Stimulated activated CD8-positive, alpha-beta memory T cell treated with anti-CD3 and anti-CD28 coated beads, Interleukin-2, amount 100 ng/mL, for 1 hour (primary cell): ENCODE results near the gene RPS6KA4.
"Not testable (repeated sequence)": the region's sequence is repeated elsewhere in the genome, so short reads cannot be mapped to it uniquely, and the experiment has no call there.

Experiments used
- DNase-seq, 2 donors: peaks; one replicate each; pipeline ENCODE4 v3.0.0-alpha.2; 2020; ENCODE audit warnings: low read depth in 2 of 2

Gene RPS6KA4

DNA sequence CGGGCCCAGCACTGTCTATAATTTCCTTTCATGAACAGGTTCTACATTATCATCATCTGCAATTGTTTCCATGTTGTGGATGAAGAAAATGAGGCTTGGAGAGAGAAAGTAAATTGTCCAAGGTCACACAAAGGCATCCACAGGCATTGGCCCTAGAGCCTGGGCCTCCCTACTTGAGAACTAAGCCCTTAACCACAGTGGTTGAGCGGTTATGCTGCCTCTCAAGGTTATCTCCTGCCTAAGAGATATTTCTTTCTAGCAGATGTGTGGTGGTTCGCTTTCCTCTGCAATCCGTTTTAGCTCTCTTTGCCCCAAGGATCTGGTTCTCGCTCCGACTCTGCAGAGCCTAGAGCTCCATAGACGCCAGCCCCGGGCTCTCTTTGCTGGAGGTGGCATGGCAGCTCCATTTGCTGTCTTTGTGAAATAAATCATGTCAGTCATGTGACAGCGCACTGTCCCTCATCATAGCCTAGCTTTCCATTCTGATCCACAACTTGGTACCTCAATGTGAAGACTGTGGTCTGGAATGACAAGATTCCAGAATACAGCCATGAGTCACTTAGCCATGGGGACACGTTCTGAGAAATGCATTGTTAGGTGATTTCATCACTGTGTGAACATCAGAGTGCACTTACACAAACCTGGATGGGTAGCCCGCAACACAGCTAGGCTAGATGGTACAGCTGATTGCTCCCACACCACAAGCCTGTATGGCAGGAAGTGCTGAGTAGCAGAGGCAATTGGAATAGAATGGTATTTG, 27.2 kb downstream of the RPS6KA4 start:
- DNase-seq, result no peak

DNA sequence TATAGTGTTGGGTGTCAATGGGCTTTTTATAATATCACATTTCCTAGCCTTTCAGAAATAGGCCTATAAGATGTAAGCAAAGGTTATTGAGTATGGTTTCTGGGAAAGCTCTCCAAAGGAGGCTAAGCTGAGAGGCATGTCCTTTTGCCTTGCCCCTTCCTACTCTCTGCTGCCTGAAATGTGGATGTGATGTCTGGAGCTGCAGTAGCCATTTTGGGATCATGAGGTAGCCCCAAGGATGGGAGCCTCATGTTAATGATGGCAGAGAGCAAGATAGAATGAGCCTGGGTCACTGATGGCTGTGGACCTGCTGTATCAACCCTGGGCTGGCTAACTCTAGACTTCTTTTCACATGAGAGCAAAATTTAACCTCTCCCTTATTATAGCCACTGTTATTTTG, 29.0 kb downstream of the RPS6KA4 start:
- no peak for DNase-seq

DNA sequence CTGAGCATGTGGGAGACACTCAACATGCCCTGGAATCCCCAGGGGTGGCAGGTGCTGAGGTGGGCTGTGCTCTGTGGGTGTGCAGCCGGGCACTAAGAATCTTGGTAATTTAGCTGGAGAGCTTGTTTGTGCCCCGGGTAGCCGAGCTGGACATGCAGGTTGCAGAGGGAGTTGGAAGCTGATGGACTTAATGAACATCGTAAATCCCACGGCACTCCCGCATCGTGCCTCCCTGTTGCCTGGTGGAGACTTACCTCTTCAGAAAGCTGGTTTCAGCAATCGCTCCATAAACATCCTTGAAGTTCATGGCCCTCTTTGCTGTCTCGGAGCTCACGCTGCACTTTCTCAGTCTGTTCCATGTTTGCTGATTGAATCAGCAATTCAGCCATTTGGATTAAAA, 29.9 kb downstream of the RPS6KA4 start:
- DNase-seq, result no peak

DNA sequence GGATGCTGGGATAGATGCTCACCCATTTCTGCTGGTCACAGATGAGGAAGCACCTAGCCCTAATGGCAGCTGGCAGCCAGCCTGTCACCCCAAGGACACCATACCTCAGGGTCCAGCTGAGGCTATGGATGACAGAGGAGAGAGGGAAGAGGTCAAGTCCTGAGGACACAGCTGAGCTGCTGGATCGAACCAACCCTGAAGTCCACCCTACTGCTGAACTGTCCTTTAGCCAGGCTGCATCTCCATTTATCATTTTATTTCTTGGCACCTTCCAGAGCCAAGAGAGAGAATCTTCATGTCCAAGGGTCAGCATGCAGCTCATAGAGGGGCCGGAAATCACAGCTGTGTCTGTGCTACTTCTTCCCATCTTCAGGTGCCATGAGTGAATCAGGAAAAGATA, 30.9 kb downstream of the RPS6KA4 start:
- no peak for DNase-seq

DNA sequence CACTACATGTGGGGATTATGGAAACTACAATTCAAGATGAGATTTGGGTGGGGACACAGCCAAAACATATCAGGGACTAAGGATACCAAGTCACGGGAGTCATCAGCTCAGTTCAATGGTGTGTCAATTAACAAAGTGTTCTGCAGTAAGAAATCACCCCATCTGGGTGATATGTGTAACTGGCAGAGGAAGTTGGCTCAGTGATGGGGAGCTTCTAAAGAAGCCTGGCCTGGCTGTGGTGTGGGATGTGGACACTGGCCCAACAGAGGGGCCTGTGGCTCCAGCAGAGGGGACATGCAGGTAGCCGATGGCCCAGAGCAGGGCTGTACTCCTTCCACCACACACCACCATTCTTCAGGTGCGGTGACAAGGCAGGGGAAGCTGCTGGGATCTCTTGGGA, 31.6 kb downstream of the RPS6KA4 start:
- no peak for DNase-seq

DNA sequence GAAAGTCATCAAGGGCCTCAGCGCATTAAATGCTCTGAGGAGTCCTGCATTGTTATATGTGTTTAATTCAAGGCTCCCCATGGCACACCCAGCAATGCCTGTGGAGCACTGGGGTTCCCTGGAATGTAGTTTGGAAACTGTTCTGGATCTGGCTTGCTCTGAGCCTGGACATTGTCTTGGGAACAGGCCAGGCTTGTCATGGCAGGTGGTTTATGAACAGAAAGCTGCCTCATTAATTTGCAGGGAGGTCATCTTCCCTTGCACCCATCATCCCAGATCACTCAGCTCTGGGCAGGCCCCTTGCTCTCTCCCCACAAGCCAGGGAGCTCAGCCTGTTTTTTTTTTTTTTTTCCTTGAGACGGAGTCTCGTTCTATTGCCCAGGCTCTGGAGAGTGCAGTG, 32.9 kb downstream of the RPS6KA4 start:
- no peak for DNase-seq

DNA sequence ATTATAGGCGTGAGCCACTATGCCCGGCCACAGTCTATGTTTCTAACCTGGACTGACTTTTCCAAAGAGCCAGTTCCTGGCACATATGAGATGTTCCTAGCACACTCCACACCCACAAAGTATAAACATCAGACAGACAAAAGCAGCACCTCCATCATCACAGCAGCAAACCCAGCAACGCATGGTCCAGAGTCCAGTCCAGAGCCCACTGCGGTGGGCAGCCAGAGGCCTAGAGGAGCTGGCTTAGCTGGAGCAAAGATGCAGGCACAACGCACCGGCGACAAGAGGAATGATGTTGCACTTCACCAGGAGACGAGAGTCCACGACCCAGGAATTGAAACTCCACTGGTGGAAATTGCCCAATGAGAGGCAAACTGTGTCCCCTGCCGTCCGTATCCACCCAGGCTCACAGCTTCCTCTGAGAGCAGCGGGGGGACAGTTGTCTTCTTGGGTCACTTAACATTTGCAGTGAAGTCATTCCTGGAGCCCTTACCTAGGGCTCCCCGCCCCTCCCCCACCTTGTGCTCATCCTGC, 36.6 kb downstream of the RPS6KA4 start:
- DNase-seq, result no peak

DNA sequence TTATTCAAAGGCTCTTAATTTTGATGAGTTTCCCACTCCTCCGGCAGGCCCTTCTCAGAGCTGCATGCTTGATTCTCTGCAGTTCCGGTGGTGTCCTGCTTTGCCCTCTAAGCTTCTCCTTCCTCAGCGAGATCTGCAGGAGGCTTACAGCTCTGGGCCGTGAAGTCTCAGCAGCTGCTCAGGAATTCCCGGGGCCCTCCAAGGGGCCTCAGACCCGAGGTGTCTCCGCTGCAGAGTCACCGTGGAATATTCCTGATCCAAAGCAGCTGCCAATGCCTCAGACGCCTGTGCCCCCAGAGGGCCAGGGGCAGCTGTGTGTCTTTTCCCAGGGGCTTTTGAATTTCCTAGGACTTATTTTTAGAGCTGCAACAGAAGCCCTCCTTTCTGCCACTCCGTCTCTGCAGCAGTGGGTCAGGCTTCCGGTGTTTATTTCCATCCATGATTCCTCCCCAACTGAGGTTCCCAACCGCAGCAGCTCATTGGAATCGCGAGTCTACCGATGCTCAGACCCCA, 37.2 kb downstream of the RPS6KA4 start:
- DNase-seq, result no peak

DNA sequence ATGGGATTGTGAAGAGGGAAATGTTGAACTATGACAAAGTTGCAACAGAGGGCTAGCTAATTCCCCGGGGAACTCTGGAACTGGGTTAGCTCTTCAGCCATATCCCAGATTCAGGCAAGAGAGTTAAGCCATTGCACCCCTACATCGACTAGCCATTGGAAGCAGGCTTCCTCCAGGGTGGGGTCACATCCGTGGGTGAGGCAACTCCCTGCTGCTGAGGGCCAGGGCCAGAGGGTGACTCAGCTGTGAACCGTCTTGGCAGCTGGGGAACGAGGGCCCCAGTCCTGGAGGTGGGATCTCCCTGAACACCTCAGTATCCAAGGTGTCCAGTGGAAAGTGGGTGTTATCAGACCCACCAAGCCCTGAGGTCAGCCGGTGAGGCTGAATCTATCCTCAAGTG, 41.1 kb downstream of the RPS6KA4 start:
- no peak for DNase-seq

DNA sequence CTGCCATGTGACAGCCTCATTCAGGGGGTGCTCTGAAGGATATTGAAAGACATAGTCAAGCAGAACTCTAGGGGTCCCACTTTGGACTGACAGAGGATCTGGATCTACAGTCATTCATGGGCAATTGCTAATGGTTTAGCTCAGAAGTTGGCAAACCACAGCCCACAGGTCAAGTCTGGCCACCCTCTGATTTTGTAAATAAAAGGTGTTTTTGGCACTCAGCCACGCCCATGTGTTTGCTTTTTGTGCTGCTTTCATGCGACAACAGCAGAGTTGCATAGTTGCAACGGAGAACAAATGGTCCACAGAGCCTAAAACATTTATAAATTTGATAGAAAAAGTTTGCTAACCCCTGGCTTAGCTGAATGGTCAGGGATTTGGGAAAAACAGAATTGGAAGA, 41.7 kb downstream of the RPS6KA4 start:
- no peak for DNase-seq

DNA sequence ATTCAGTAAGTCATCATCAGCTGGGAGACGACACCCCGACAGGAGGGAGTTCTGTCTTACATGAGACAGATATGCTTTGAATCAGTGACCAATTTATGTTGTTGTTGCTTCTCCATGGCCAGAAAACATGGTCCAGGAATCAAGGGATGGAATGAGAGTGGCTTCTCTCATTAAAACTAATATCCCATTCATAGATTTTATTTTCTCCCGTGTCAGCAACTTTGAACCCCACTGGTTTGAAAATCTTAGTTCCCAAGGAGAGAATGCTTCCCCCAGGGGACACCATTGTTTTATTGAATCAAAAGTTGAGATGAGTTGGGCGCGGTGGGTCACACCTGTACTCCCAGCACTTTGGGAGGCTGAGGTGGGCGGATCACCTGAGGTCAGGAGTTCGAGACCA, 42.8 kb downstream of the RPS6KA4 start:
- no peak for DNase-seq

DNA sequence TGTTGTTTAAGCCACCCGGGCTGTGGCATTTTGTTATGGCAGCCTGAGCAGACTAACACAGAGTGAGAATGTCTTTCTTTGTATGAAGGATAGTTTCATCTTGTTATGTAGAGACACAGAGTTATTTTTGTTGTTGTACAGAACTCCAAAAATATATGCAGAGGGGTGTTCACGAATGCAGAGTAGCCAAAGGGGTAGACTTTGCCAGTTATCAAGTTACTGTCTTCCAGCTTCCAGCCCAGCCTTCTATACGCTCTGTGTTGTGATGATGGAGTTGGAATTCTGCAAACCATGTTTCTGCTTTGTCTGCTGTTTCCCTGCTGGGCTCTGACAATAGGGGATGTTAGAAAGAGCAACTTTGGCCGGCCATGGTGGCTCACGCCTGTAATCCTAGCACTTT, 44.1 kb downstream of the RPS6KA4 start:
- DNase-seq, result no peak

DNA sequence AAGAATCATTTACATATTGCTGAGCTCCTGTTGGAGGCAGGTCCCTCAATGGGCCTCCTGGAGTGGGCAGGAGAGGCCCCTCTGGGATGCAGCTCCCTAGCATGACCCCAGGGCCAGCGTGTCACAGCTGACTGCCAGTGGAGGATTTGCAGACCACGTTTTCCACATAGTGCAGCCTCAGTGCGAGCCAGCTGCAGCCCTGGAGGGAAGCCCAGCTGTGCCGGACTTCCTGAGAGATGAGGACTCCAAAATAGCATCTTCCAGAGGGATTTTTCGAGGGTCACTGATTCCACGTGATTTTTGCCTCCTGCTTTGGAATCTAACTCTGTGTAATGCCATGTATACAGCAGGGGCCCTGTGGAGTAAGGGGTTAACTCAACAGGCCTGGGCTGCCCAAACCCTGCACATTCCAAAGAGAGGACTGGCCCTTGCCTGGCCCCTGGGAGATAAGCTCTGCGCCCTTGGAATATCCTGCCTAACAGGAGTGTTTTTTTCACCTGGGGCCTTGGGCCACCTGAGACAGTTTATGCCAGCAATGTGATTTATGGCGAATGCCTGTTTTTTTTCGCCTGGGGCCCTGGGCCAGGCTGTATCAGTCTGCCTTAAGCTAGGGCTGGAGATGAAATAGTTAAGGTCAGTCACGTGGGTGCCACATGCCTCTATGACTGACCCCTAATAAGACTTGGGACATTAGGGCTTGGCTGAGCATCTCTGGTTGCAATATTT, 47.4 kb downstream of the RPS6KA4 start:
- DNase-seq, result no peak

DNA sequence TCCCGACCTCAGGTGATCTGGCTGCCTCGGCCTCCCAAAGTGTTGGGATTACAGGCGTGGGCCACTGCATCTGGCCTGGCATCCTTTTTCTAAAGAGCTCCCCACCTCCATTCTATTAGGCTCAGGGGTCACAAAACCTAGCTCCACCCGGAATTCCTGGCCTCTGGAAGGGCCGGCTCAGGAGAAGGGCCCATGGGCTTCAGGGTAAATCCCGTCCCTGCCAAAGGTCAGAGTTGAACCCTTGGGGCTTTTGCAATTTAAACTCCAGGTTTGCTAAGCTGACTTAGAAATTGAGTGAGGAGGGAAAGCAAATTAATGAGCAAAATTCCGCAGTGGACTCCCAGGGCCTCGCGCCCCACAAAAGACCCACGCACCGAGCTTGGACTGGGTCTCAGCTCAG, 48.3 kb downstream of the RPS6KA4 start:
- DNase-seq, result no peak

DNA sequence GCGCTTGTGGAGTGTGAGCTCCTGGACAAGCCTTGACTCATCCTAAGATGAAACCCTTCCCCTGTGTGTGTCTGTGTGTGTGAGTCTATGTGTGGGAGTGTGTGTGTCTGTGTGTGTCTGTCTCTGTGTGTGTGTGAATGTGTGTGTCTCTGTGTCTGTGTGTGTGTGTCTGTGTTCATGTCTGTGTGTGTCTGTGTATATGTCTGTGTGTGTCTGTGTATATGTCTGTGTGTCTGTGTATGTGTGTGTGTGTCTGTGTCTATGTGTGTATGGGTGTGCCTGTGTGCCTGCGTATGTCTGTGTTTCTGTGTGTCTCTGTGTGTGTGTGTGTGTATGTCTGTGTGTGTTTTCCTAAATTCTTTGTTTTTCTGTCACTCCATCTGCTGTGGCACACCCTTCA, 48.7 kb downstream of the RPS6KA4 start:
- DNase-seq, result no peak

DNA sequence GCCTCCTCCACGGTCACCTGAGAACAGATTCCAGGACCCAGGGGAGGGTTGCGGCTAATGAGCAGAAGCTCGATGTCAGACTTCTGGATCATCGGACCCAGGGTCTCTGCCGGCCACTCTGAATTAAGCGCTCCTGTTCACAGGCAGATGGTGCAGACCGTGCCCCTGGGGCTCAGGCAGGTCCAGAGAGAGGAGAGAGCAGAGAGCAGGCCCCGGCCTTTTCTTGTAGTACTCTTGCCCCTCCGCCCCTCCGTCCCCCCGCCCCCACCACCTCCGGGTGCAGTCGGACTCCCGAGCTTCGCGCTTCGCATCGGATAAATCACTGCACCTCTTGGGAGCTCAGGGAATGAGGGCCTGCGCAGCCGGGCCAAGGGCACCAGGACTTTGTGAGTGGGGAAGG, 50.3 kb downstream of the RPS6KA4 start:
- DNase-seq, result no peak

DNA sequence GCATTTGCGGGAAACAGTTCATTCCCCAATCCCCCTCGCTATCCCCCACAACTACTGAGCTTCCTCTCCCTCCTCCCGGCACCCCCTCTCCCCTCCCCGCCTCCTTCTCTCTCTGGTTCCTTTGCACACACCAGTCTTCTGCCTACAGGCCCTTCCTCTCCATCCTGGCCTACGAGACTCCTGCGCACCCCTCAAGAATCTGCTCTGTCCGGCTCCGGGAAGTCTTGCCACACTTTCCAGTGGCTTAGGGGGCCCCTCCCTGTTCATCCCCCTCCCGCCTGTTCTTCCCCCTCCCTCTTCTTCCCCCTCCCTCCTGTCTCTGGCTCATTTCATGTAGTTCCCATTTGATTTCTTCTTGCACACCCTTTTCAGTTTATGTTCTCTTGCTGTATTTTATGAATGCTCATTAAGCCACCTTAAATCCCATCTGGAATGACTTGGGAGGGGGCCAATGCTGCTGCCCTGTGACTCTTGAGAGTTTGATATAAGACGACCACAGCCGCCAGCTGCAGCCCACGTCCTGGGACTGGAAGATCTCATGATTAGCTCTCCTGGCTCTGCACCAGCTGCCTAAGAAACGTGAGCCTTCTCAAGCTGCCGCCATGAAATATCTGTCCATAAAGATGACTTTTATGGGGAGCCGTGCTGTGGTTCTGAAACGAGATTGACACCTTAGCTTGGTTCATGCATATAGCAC, 50.9 kb downstream of the RPS6KA4 start:
- no peak for DNase-seq

DNA sequence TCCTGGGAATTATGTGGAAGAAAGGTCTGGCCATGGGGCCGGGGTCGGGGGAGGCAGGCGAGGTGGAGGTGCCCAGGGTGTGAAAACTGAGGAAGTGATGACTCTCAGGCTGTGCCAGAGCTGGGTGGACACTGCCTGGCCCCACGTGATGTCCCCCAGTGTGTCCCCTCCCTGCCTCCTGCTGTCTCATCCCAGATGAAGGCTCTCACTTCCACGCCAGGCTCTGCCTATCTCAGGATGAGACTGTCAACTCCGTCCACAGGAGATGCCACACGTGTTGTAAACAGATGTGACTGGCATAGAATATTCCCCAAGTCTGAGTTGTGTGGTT, 51.4 kb downstream of the RPS6KA4 start:
- no peak for DNase-seq

DNA sequence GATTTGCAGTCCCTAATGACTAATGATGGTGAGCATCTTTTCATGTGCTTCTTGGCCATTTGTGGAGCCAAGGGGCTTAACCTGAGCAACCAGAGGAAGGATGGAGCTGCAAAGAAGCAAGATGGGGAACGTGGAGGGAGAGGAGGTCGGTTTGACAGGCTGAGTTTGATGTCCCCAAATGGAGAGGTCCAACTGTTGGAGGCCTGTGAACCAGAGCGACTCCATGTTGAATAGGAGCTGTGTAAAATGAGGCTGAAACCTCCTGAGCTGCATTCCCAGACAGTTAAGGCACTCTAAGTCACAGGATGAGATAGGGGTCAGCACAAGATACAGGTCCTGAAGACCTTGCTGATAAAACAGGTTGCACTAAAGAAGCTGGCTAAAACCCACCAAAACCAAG, 54.5 kb downstream of the RPS6KA4 start:
- no peak for DNase-seq

DNA sequence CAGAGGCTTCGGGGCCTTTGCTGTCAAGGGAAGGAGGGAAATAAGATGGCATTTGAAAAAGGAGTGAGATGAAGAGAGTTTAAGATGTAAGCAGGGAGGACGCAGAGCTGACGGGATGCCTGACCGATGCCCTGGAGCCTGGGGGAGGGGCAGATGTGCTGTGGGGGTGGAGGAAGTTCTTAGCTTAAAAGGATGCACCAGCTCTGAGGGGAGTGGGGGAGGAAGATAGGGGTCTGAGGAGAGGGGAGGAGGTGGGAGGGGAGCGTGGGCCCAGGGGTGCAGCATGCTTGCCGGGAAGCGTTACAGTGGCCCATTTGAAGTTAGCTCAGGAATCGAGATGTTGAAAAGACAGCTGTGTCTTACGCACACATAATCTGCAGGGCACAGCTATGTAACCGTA, 56.3 kb downstream of the RPS6KA4 start:
- no peak for DNase-seq

DNA sequence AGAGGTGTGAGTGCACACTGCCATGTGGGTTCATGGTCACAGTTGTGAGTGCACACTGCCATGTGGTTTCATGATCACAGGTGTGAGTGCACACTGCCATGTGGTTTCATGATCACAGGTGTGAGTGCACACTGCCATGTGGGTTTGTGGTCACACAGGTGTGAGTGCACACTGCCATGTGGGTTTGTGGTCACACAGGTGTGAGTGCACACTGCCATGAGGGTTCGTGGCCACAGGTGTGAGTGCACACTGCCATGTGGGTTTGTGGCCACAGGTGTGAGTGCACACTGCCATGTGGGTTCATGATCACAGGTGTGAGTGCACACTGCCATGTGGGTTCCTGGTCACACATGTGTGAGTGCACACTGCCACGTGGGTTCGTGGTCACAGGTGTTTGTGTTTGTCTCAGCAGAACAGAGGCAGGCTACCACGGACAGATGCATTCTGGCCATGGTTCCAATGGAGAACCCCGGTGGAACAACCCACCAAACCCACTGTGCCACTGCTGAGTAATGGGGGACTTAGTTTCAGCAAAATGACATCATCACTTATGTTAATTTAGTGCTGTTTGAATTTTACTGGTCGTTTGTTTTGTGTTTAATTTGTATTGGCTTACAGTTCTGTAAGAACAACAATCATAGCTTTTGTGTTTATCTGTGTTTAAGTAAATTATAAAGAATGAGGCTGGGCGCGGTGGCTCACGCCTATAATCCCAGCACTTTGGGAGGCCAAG, 57.2 kb downstream of the RPS6KA4 start:
- DNase-seq, result no peak

DNA sequence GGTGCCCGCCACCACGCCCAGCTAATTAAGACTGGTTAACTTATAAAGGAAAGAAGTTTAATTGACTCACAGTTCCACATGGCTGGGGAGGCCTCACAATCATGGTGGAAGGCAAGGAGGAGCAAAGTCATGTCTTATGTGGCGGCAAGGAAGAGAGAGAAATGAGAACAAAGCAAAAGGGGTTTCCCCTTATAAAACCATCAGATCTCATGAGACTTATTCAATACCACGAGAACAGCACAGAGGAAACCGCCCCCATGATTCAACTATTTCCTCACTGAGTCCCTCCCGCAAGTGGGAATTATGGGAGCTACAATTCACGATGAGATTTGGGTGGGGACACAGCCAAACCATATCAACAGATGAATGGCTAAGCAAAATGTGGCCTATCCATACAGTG, 59.3 kb downstream of the RPS6KA4 start:
- DNase-seq, result not testable (repeated sequence)
